NOMO-1 (cell line): Measurements from ENCODE around the gene AXL.

Experiments
- DNase-seq, 2 experiments: peaks; one replicate each; lab custom pipeline; 2025; ENCODE audit not compliant: unreplicated experiment in 2 of 2; lab: John Stamatoyannopoulos, UW

AXL gene

DNA sequence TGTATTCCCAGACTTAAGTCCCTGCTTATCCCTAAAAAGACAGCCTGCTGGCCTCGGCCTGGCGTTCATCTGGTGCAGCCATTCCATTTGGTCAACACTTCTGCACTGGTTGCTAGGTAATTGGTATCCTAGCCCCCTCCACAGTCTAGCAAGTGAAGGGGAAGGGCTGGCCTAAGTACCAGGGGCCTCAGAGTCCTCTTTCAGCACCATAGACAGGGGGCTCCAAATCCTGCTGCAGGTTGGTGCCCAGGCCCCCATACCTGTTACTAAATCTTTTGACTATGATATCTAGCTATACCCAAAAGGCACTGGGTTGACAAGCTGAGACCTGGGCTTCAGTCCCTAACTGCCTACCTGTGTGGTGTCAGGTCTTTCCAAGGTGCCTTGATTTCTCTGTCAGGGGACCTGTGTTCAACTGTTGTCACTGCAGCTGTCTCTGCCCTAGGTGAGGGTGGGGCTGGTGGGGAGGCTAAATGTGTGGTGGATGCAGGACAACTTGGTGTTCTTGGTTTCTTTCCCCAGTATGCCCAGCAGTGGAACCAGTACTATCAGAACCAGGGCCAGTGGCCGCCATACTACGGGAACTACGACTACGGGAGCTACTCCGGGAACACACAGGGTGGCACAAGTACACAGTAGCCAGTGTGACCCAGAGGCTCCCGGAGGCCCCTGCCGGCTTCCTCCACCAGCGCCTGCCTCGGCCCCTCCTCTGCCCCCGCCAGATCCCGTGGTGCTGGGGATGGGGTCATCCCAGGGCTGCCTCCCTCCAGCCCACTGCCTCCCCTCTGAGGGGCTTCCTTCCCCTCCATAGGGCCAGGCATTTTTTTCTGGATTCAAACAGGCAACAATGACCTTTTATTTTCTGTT is 87.1 kb downstream of the AXL start:
- DNase-seq, result no peak

GRCh38 chr19:41307090-41307875 is 88.3 kb downstream of the AXL start:
- DNase-seq, result no peak

- no peak for DNase-seq
Measured at GRCh38 chr19:41307954-41308449, 89.0 kb downstream of the AXL start.

GRCh38 chr19:41308450-41309179 is 89.6 kb downstream of the AXL start:
- peak; percentile 44 to 59 for DNase-seq

DNA sequence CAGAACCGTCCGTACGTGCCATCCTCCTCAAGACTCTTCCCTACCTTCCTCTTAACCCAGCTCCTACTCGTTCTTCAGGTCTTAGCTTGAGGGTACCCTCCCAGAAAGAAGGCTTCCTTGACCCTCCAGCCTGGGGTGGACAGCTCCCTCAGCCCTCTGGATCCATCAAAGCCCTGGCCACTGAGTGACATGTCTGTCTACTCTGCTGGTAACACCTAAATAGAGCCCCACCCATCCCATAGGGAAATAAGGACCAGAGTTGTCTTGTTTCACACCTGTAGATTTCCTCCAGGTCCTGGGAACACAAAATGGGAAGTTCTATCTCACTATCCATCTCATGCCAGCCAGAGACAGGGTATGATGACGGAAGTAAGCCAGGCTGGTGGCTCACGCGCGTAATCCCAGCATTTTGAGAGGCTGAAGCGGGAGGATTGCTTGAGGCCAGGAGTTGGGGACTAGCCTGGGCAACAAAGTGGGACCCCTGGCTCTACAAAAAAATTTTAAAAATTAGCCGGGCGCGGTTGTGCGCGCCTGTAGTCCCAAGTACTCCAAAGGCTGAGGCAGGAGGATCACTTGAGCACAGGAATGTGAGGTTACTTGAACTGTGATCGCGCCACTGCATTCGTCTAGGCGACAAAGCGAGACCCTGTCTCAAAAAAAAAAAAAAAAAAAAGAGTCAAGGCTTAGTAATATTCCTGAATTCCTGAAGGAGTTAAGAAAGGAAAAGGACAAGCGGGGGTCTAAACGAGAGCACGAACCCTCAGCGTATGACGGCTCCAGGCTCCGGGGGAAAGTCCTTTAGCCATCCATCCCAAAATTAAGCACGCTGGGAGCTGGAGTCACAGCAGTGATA is 90.4 kb downstream of the AXL start:
- no peak for DNase-seq

DNA sequence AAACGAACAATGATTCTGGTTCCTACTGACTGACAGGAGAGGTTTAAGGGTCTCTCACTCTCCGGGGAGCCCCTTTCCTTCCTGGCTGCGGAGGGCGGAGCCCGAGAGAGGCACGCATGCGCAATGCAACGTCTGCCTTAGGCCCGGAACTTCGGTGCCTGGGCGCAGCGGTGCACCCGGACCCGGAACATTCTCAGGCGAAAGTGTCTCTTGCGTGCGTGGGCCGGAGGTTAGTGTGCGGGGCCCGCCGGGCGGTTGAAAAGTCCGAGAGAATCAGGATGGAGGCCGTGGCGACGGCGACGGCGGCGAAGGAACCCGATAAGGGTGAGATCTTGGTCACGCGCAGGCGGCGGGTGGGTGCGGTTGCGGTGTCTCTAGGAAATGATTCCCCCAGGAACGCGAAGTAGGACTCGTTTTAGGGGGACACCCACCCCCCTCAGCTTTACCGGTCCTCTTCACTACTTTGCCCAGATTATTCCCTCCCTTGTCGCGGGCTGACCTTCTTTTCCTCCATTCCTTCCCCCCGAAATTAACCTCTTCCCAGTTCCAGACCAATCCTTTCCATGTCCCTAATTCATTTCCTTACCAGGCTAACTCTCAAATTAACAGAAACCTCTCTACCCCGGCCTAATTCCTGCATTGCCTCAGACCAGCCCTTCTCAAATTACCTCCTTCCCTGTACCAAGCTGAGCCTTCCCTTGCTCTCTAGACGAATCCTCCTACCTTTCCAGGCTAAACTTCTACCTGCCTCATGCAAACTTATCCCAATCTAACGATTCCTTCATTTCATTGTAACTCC is 91.2 kb downstream of the AXL start, which contains the start of gene CCDC97:
Gene CCDC97, plus strand, starts transcription at position 140 of the 799 bp plus-strand sequence. Its CDS starts 139 bp downstream, at position 279.
- DNase-seq, result peak; percentile 71 to 81

DNA sequence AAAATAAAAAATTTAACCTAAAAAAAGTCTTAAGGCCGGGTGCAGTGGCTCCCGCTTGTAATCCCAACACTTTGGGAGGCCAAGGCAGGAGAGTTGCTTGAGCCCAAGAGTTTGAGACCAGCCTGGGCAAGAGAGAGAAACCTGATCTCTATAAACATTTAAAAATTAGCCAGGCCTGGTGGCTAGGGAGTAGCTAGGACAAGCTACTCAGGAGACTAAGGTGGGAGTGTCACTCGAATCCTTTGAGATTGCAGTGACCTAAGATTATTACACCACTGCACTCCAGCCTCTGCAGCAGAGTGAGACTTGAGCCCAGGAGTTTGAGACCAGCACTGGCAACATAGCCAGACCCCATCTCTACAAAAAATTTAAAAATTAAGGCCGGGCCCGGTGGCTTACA is 92.0 kb downstream of the AXL start:
- DNase-seq, result no peak
